HCT116 (cell line): ENCODE measurements around the gene FRMD4B. TPM values are rescaled to one million over a fixed set of nuclear protein-coding genes. Genes with fewer than 3 reads are reported as not detected.

ENCODE experiments used
- ATAC-seq: fragments of 200-7000 bp; cut with Tn5 transposase; 2 replicates; pipeline ENCODE4 v1.9.1; 2020; ENCODE audit warnings: mild to moderate bottlenecking, moderate library complexity
- BruUV-seq: library from RNA; stranded (reverse); fragments of 400-500 nt; replicated peaks from 2 replicates; lab custom pipeline; 2021; lab: Mats Ljungman, UMichigan
- CTCF ChIA-PET: fragments of 300-600 bp; sonication (Branson Sonifier 250); formaldehyde crosslinking; loops from one replicate; lab custom pipeline; 2021; ENCODE audit warnings: antibody characterized with exemption; lab: Charles Lee
- POLR2A ChIA-PET: fragments of 300-600, 350-600 bp; sonication (Branson Sonifier 250); formaldehyde crosslinking; loops from one replicate; lab custom pipeline; 2021; ENCODE audit warnings: antibody characterized with exemption; lab: Charles Lee
- RAD21 ChIA-PET, 2 experiments: fragments of 300-600 bp; sonication (Branson Sonifier 250); formaldehyde crosslinking; loops; one replicate each; lab custom pipeline; 2023; ENCODE audit warnings: low total read pairs in 2 of 2; ENCODE audit not compliant: uncharacterized antibody in 2 of 2, unreplicated experiment in 2 of 2, low non-redundant PET in 1 of 2; lab: Charles Lee
- DNase-seq: peaks from one replicate; pipeline ENCODE4 v3.0.0-alpha.2; 2010; ENCODE audit warnings: low read depth, low spot score
- H2AFZ ChIP-seq: fragments of 200-600 bp; shearing (Covaris generic), sonication (generic); 2 replicates; pipeline ENCODE4 v1.6.1; 2017; ENCODE audit warnings: low read depth, mixed run types, mixed read lengths, antibody characterized with exemption, low read length; ENCODE audit not compliant: poor library complexity, severe bottlenecking
- H3K27ac ChIP-seq: 2 replicates; pipeline ENCODE4 v1.5.1; 2012; ENCODE audit warnings: low read depth, low read length
- H3K27me3 ChIP-seq: fragments of 200-600 bp; sonication (generic); 2 replicates; pipeline ENCODE4 v1.6.1; 2016; ENCODE audit warnings: mixed run types, low read length, mixed read lengths; ENCODE audit not compliant: insufficient read depth
- H3K36me3 ChIP-seq, 2 experiments: fragments of 200-500 bp in 1 of 2; fragments of 200-600 bp in 1 of 2; sonication (Bioruptor generic) in 1 of 2; sonication (generic) in 1 of 2; 2 replicates each; pipeline versions ENCODE4 v1.5.1 to v1.6.1; 2014 to 2016; ENCODE audit warnings: low read length in 2 of 2, inconsistent platforms in 1 of 2, mixed read lengths in 1 of 2, mixed run types in 1 of 2; ENCODE audit not compliant: insufficient read depth in 2 of 2, control insufficient read depth in 1 of 2
- H3K4me1 ChIP-seq, 2 experiments: fragments of 200-600 bp in 1 of 2; sonication (generic) in 1 of 2; 2 replicates each; pipeline versions ENCODE4 v1.5.1 to v1.6.1; 2012 to 2017; ENCODE audit warnings: low read length in 2 of 2, inconsistent platforms in 1 of 2, mild to moderate bottlenecking in 1 of 2, mixed read lengths in 1 of 2, mixed run types in 1 of 2, moderate library complexity in 1 of 2; ENCODE audit not compliant: insufficient read depth in 2 of 2, control insufficient read depth in 1 of 2
- H3K4me2 ChIP-seq: fragments of 200-600 bp; sonication (generic); 2 replicates; pipeline ENCODE4 v1.6.1; 2017; ENCODE audit warnings: mixed run types, low read length, mixed read lengths
- H3K4me3 ChIP-seq, 2 experiments: fragments of 200-600 bp in 1 of 2; sonication (generic) in 1 of 2; replicated peaks in 1 of 2; 2 replicates each; pipeline ENCODE4 v1.5.1; 2011 to 2016; ENCODE audit warnings: low read length in 2 of 2, control low read depth in 1 of 2, low read depth in 1 of 2, mild to moderate bottlenecking in 1 of 2, mixed read lengths in 1 of 2, mixed run types in 1 of 2
- H3K79me2 ChIP-seq: fragments of 200-600 bp; sonication (generic); 2 replicates; pipeline ENCODE4 v1.6.1; 2017; ENCODE audit warnings: mild to moderate bottlenecking, mixed run types, low read length, moderate library complexity, mixed read lengths; ENCODE audit not compliant: insufficient read depth
- H3K9ac ChIP-seq: fragments of 200-600 bp; sonication (generic); 2 replicates; pipeline ENCODE4 v1.6.1; 2016; ENCODE audit warnings: low read length, mixed read lengths
- H3K9me2 ChIP-seq: fragments of 200-600 bp; sonication (generic), shearing (Covaris generic); 2 replicates; pipeline ENCODE4 v1.6.1; 2017; ENCODE audit warnings: mixed run types, mild to moderate bottlenecking, moderate library complexity; ENCODE audit not compliant: insufficient read depth
- H3K9me3 ChIP-seq, 2 experiments: fragments of 200-500 bp in 1 of 2; fragments of 200-600 bp in 1 of 2; sonication (Bioruptor generic) in 1 of 2; sonication (generic) in 1 of 2; 2 replicates each; pipeline ENCODE4 v1.6.1; 2014 to 2017; ENCODE audit warnings: low read length in 2 of 2, mixed read lengths in 2 of 2, inconsistent platforms in 1 of 2, low read depth in 1 of 2, mild to moderate bottlenecking in 1 of 2, mixed run types in 1 of 2, moderate library complexity in 1 of 2; ENCODE audit not compliant: control insufficient read depth in 1 of 2, insufficient read depth in 1 of 2
- H4K20me1 ChIP-seq: fragments of 200-600 bp; sonication (generic), shearing (Covaris generic); 2 replicates; pipeline ENCODE4 v1.6.1; 2017; ENCODE audit warnings: mixed run types, mild to moderate bottlenecking, moderate library complexity; ENCODE audit not compliant: insufficient read depth
- CBX3 ChIP-seq: IDR thresholded peaks from 2 replicates; pipeline ENCODE4 v1.6.1; 2012; ENCODE audit warnings: low read depth
- CEBPB ChIP-seq: IDR thresholded peaks from 2 replicates; pipeline ENCODE4 v1.6.1; 2012; ENCODE audit warnings: low read depth
- ELF1 ChIP-seq: IDR thresholded peaks from 2 replicates; pipeline ENCODE4 v1.6.1; 2012; ENCODE audit warnings: low read depth, borderline replicate concordance
- EZH2 ChIP-seq: fragments of 200-600 bp; sonication (generic); IDR thresholded peaks from 2 replicates; pipeline ENCODE4 v1.6.1; 2017; ENCODE audit warnings: antibody characterized with exemption, mixed run types
- POLR2AphosphoS5 ChIP-seq: IDR thresholded peaks from 2 replicates; pipeline ENCODE4 v1.6.1; 2011; ENCODE audit warnings: mild to moderate bottlenecking, low read depth, low read length, moderate library complexity
- SIN3A ChIP-seq: IDR thresholded peaks from 2 replicates; pipeline ENCODE4 v1.6.1; 2012; ENCODE audit warnings: low read depth
- SP1 ChIP-seq: IDR thresholded peaks from 2 replicates; pipeline ENCODE4 v1.6.1; 2012; ENCODE audit warnings: low read depth
- TCF7L2 ChIP-seq: IDR thresholded peaks from 2 replicates; pipeline ENCODE4 v1.7.0; 2011; ENCODE audit warnings: borderline replicate concordance, inconsistent platforms; ENCODE audit not compliant: insufficient read depth, insufficient read length; ENCODE audit errors: extremely low read depth
- ZNF274 ChIP-seq: fragments of 200-500 bp; sonication (Bioruptor generic); IDR thresholded peaks from 2 replicates; pipeline ENCODE4 v1.6.1; 2014; ENCODE audit warnings: mild to moderate bottlenecking, low read depth, low read length, inconsistent platforms
- intact Hi-C: fragments of 100-400 bp; cut with micrococcal nuclease; formaldehyde crosslinking; loops from 2 replicates; pipeline ENCODE4 v1.10.0; 2022
- total RNA-seq: library from RNA; stranded (reverse); gene quantifications from one replicate; pipeline ENCODE4 v1.2.1, GENCODE V29; 2021; ENCODE audit not compliant: unreplicated experiment
- TF ChIP-seq, protein P1 (sequence below): IDR thresholded peaks from 2 replicates; pipeline ENCODE4 v1.6.1; 2012; ENCODE audit warnings: low read depth
- TF ChIP-seq, protein P2 (sequence below): IDR thresholded peaks from 2 replicates; pipeline ENCODE4 v1.6.1; 2011; ENCODE audit warnings: mild to moderate bottlenecking, low read length, moderate library complexity; ENCODE audit not compliant: insufficient replicate concordance; ENCODE audit errors: extremely low read depth

FRMD4B gene
- total RNA-seq, 1 experiment from 2014 or later = 2.0 TPM

DNA sequence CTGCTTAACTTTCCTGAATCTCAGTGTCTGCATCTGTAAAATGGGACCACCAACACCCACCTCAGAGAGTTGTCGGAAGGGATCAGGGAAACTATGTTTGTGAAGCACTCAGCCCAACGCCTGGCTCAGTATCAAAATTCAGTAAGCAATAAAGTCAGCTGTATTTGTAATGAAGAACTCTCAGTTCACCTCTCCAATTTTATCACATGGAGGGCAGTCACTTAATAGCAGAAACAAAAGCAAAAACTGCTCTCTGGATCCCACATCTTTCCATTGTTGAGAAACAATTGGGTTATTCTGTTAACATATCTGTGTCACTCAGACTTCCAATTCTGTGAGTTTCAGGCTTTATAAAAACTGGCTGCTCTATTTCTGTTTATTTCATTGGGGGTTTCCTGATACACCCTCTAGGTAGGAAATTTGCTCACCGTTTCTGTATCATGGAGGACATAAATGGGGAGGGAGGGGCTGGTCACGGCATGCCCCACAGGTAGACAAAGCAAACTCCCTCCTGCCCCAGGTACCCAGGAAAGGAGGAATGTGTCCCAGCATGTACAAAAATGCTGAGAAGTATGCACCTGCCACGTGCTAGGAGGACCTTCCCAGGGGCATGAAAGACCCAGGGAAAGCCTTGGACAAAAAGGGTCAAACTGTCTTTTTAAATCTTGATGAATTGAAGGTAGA, 182.1 kb downstream of the FRMD4B start:
- Histone ChIP-seq H3K4me2 (no peak overlapping the region), H3K27me3 (no peaks in the 10 kb centered on the region), H2AFZ (no peak overlapping the region), H3K4me3 (no peak overlapping the region), H3K9ac (no peak overlapping the region), H3K36me3 (no peaks in the 10 kb centered on the region), H3K27ac (no peak overlapping the region), H3K79me2 (no peaks in the 10 kb centered on the region), H4K20me1 (no peaks in the 10 kb centered on the region), H3K4me1 (peaks cover 10 to 11% of the 10 kb centered on the region in 2 experiments), H3K9me2 (no peaks in the 10 kb centered on the region), H3K9me3 (no peaks in the 10 kb centered on the region)
- POLR2A ChIA-PET = no interaction called here
- DNase-seq = no peak
- RAD21 ChIA-PET = no interaction called here
- TF ChIP-seq POLR2AphosphoS5 (no peak), SP1 (no peak), EZH2 (no peak), CBX3 (no peak), SIN3A (no peak), ELF1 (no peak), TCF7L2 (no peak), ZNF274 (no peak), CEBPB (no peak)
- TF ChIP-seq, protein P1, sequence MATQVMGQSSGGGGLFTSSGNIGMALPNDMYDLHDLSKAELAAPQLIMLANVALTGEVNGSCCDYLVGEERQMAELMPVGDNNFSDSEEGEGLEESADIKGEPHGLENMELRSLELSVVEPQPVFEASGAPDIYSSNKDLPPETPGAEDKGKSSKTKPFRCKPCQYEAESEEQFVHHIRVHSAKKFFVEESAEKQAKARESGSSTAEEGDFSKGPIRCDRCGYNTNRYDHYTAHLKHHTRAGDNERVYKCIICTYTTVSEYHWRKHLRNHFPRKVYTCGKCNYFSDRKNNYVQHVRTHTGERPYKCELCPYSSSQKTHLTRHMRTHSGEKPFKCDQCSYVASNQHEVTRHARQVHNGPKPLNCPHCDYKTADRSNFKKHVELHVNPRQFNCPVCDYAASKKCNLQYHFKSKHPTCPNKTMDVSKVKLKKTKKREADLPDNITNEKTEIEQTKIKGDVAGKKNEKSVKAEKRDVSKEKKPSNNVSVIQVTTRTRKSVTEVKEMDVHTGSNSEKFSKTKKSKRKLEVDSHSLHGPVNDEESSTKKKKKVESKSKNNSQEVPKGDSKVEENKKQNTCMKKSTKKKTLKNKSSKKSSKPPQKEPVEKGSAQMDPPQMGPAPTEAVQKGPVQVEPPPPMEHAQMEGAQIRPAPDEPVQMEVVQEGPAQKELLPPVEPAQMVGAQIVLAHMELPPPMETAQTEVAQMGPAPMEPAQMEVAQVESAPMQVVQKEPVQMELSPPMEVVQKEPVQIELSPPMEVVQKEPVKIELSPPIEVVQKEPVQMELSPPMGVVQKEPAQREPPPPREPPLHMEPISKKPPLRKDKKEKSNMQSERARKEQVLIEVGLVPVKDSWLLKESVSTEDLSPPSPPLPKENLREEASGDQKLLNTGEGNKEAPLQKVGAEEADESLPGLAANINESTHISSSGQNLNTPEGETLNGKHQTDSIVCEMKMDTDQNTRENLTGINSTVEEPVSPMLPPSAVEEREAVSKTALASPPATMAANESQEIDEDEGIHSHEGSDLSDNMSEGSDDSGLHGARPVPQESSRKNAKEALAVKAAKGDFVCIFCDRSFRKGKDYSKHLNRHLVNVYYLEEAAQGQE = no peak
- TF ChIP-seq, protein P2, sequence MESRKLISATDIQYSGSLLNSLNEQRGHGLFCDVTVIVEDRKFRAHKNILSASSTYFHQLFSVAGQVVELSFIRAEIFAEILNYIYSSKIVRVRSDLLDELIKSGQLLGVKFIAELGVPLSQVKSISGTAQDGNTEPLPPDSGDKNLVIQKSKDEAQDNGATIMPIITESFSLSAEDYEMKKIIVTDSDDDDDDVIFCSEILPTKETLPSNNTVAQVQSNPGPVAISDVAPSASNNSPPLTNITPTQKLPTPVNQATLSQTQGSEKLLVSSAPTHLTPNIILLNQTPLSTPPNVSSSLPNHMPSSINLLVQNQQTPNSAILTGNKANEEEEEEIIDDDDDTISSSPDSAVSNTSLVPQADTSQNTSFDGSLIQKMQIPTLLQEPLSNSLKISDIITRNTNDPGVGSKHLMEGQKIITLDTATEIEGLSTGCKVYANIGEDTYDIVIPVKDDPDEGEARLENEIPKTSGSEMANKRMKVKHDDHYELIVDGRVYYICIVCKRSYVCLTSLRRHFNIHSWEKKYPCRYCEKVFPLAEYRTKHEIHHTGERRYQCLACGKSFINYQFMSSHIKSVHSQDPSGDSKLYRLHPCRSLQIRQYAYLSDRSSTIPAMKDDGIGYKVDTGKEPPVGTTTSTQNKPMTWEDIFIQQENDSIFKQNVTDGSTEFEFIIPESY = no peak
- ATAC-seq = no peak
- CTCF ChIA-PET = no interaction called here
- intact Hi-C loops = no loop called here
- no TSS peak for BruUV-seq
